Progenitor cell of endocrine pancreas (in vitro differentiated cells): ENCODE measurements around the gene NPAS2. TPM values are rescaled to one million over a fixed set of nuclear protein-coding genes. Genes with fewer than 3 reads are reported as not detected.

Source experiments
- DNase-seq: peaks from one replicate; pipeline ENCODE4 v3.0.0; 2021; ENCODE audit warnings: low spot score; ENCODE audit not compliant: unreplicated experiment
- H3K27ac Mint-ChIP-seq: 2 replicates; pipeline ENCODE4 v1.8.0; 2021; ENCODE audit warnings: mild to moderate bottlenecking, moderate library complexity, mixed read lengths
- H3K27me3 Mint-ChIP-seq: 2 replicates; pipeline ENCODE4 v1.8.0; 2021; ENCODE audit warnings: mixed read lengths
- H3K36me3 Mint-ChIP-seq: 2 replicates; pipeline ENCODE4 v1.8.0; 2022; ENCODE audit warnings: mixed read lengths; ENCODE audit not compliant: insufficient read depth
- H3K4me1 Mint-ChIP-seq: 2 replicates; pipeline ENCODE4 v1.8.0; 2021; ENCODE audit warnings: low read depth, mixed read lengths
- H3K4me3 Mint-ChIP-seq: 2 replicates; pipeline ENCODE4 v1.8.0; 2021; ENCODE audit warnings: low read depth, mild to moderate bottlenecking, moderate library complexity, mixed read lengths
- H3K9me3 Mint-ChIP-seq: 2 replicates; pipeline ENCODE4 v1.8.0; 2021; ENCODE audit warnings: low read depth, mixed read lengths
- CTCF ChIP-seq: fragments of 200-600 bp; sonication (generic); IDR thresholded peaks from one replicate; pipeline ENCODE4 v1.5.0; 2021; ENCODE audit warnings: antibody characterized with exemption, mild to moderate bottlenecking; ENCODE audit not compliant: unreplicated experiment
- total RNA-seq: library from RNA; stranded (reverse); gene quantifications from 2 replicates; pipeline ENCODE4 v1.2.1, GENCODE V29; 2021

NPAS2 gene
- total RNA-seq, 1 donor from 2014 or later, result 0.84 TPM

DNA sequence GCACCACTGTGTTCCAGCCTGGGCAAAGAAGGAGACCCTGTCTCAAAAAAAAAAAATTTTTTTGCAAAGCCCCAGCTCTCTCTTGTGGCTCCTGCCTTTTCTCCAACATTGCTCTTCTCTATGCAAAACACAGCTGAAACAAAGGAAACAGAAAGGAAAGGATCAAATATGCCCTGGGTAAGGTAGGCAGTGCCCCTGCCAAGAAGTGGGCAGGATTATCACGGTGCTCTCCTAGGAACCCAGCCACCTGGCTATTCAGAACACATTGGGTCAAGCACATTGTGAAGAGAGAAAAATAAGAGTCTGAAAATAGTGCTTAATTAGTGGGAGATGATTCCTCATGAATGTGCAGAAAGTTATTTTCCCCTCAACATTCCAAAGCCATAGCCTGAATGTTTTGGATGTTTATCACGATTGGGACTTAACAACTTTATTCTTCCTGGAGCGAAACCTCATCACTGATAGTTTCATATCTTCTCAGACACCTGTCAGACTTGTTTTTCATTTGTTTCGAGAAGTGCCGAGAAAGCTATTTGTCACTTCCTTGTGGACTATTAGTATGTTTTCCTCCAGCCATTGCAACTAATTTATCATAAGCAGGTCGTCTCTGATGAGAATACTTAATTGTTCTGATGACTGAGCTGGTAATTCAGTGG, 139.4 kb downstream of the NPAS2 start:
- Mint-ChIP-seq H3K4me3 (no peak overlapping the region), H3K27ac (no peak overlapping the region), H3K4me1 (no peaks in the 10 kb centered on the region), H3K9me3 (no peaks in the 10 kb centered on the region), H3K27me3 (peaks cover 4% of the 10 kb centered on the region), H3K36me3 (no peaks in the 10 kb centered on the region)
- DNase-seq, result no peak
- TF ChIP-seq CTCF, result no peak

DNA sequence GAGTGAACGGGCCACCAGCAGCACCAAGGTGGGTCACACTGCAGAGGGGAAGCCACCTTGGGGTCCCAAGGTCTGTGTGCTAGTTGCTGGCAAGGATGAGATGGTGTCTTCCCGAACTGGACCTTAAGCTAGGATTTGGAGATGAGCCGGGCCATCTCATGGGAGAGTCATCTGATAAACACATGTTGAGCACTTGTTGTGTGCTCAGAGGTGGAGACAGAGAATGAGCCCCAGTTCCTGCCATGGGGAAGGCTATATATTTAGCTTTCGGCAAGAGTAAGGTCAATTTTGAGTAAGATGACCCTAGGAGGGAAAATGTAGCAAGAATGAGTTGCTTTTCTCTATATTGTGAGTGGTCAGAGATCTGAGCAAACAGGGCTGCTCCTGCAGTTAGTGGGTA, 140.7 kb downstream of the NPAS2 start:
- Mint-ChIP-seq H3K4me1 (no peaks in the 10 kb centered on the region), H3K36me3 (no peaks in the 10 kb centered on the region), H3K27ac (no peak overlapping the region), H3K9me3 (no peaks in the 10 kb centered on the region), H3K27me3 (peaks cover 4% of the 10 kb centered on the region), H3K4me3 (no peak overlapping the region)
- DNase-seq, result no peak
- TF ChIP-seq CTCF, result no peak

DNA sequence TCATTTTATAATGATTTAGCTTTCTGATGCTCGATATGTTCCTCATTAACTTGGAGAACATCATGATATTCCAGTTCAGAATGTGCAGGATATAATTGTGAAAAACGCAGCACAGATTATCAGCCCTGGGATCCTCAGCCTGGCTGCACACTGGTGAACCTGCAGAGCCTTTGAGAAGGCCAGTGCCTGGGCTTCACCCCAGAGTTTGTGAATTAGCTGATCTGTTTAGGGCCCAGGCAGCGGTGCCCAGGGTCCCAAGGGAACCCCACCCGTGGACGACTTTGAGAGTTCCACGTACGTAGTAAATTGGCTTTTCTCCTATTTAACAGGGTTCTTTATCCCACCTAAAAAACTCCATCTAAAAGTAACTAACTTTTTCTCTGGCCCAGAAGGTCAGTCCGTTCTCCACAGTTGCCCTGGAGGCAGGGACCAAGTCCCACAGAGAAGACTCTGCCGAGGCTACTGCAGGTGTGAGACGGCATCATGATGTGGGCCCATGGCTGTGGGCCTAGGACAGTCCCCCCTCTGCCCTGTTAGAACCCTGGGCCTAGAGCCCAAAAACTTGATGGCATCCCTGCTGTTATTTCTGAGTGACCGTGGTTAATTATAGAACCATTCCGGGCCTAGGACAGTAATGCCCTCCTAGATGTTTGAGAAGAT, 142.6 kb downstream of the NPAS2 start:
- no peak overlapping the region for H3K4me3 Mint-ChIP-seq
- no peak overlapping the region for H3K27ac Mint-ChIP-seq
- H3K36me3 Mint-ChIP-seq, result no peaks in the 10 kb centered on the region
- H3K27me3 Mint-ChIP-seq, result peaks cover 4% of the 10 kb centered on the region
- TF ChIP-seq CTCF, result no peak
- H3K4me1 Mint-ChIP-seq, result no peaks in the 10 kb centered on the region
- no peaks in the 10 kb centered on the region for H3K9me3 Mint-ChIP-seq
- no peak for DNase-seq

DNA sequence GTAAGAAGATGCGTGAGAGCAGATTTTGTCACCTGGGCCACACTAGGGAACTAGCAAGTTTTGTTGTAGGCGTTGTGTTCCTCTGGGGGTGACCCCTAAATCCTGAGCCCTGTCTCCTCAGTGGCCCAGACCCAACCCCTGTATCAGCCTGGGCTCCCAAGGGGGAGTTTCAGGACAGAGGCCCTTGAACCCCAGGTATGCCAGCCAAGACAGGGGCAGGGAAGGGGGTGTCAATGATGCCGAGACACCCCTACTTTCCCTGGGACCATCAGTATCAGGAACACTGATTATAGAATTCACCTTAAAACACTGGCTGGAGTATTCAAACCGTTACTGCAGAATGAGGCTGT, 143.1 kb downstream of the NPAS2 start:
- Mint-ChIP-seq H3K27me3 (peaks cover 8% of the 10 kb centered on the region), H3K36me3 (no peaks in the 10 kb centered on the region), H3K4me3 (no peak overlapping the region), H3K27ac (no peak overlapping the region), H3K9me3 (no peaks in the 10 kb centered on the region), H3K4me1 (no peaks in the 10 kb centered on the region)
- no peak for DNase-seq
- no peak for TF ChIP-seq CTCF

GRCh38 chr2:100964222-100964621, 144.3 kb downstream of the NPAS2 start:
- no peak overlapping the region for H3K27ac Mint-ChIP-seq
- H3K36me3 Mint-ChIP-seq, result no peaks in the 10 kb centered on the region
- DNase-seq, result no peak
- no peaks in the 10 kb centered on the region for H3K4me1 Mint-ChIP-seq
- no peaks in the 10 kb centered on the region for H3K9me3 Mint-ChIP-seq
- TF ChIP-seq CTCF, result no peak
- peaks cover 8% of the 10 kb centered on the region for H3K27me3 Mint-ChIP-seq
- no peak overlapping the region for H3K4me3 Mint-ChIP-seq
